OCI-LY7 (cell line): ENCODE measurements around the gene IER5L. TPM values are rescaled to one million over a fixed set of nuclear protein-coding genes. Genes with fewer than 3 reads are reported as not detected.

Experiments used
- BruUV-seq: library from RNA; stranded (reverse); fragments of 400-500 nt; replicated peaks from 2 replicates; lab custom pipeline; 2021; lab: Mats Ljungman, UMichigan
- CTCF ChIA-PET: fragments of 300-600 bp; sonication (Branson Sonifier 250); formaldehyde crosslinking; loops from one replicate; lab custom pipeline; 2022; ENCODE audit warnings: antibody characterized with exemption; ENCODE audit not compliant: unreplicated experiment; lab: Charles Lee
- POLR2A ChIA-PET: fragments of 300-600 bp; sonication (Branson Sonifier 250); formaldehyde crosslinking; loops from one replicate; lab custom pipeline; 2022; ENCODE audit warnings: antibody characterized with exemption; lab: Charles Lee
- DNase-seq: peaks from one replicate; pipeline ENCODE4 v3.0.0-alpha.2; 2015; ENCODE audit warnings: low spot score
- H2AFZ ChIP-seq: fragments of 200-600 bp; sonication (generic), shearing (Covaris generic); 2 replicates; pipeline ENCODE4 v1.6.1; 2014; ENCODE audit warnings: mild to moderate bottlenecking, antibody characterized with exemption, low read length, moderate library complexity
- H3K27ac ChIP-seq: fragments of 200-600 bp; sonication (generic); 2 replicates; pipeline ENCODE4 v1.5.1; 2014; ENCODE audit warnings: mixed run types, low read depth, mild to moderate bottlenecking, moderate library complexity, low read length, inconsistent platforms; ENCODE audit not compliant: poor library complexity, severe bottlenecking
- H3K36me3 ChIP-seq: fragments of 200-600 bp; sonication (generic); 2 replicates; pipeline ENCODE4 v1.6.1; 2014; ENCODE audit warnings: mild to moderate bottlenecking, antibody characterized with exemption, low read length, moderate library complexity, mixed read lengths; ENCODE audit not compliant: insufficient read depth
- H3K4me1 ChIP-seq: fragments of 200-600 bp; sonication (generic); 2 replicates; pipeline ENCODE4 v1.5.1; 2014; ENCODE audit warnings: mild to moderate bottlenecking, low read length; ENCODE audit not compliant: insufficient read depth, poor library complexity, severe bottlenecking
- H3K4me2 ChIP-seq: fragments of 200-600 bp; sonication (generic); 2 replicates; pipeline ENCODE4 v1.6.1; 2014; ENCODE audit warnings: mild to moderate bottlenecking, low read length
- H3K4me3 ChIP-seq: fragments of 200-600 bp; sonication (generic); 2 replicates; pipeline ENCODE4 v1.5.1; 2014; ENCODE audit warnings: mild to moderate bottlenecking, low read depth, low read length; ENCODE audit not compliant: poor library complexity, severe bottlenecking
- H3K79me2 ChIP-seq: fragments of 200-600 bp; sonication (generic); 2 replicates; pipeline ENCODE4 v1.6.1; 2016; ENCODE audit warnings: low read depth, mild to moderate bottlenecking, low read length, moderate library complexity, mixed read lengths; ENCODE audit not compliant: insufficient read depth
- H3K9me2 ChIP-seq: fragments of 200-600 bp; sonication (generic); 2 replicates; pipeline ENCODE4 v1.6.1; 2016; ENCODE audit warnings: mild to moderate bottlenecking, low read length, mixed read lengths; ENCODE audit not compliant: insufficient read depth
- H3K9me3 ChIP-seq: fragments of 200-600 bp; sonication (generic); 2 replicates; pipeline ENCODE4 v1.6.1; 2014; ENCODE audit warnings: mild to moderate bottlenecking, mixed run types, low read length, mixed read lengths
- H4K20me1 ChIP-seq: fragments of 200-600 bp; sonication (generic); 2 replicates; pipeline ENCODE4 v1.6.1; 2014; ENCODE audit warnings: mild to moderate bottlenecking, antibody characterized with exemption, low read length, moderate library complexity, mixed read lengths; ENCODE audit not compliant: insufficient read depth
- EZH2phosphoT487 ChIP-seq: fragments of 200-600 bp; sonication (generic); IDR thresholded peaks from 2 replicates; pipeline ENCODE4 v1.6.1; 2018; ENCODE audit warnings: low read depth, borderline replicate concordance, mild to moderate bottlenecking, mixed run types, antibody characterized with exemption, low read length, moderate library complexity, mixed read lengths
- intact Hi-C: fragments of 100-400 bp; cut with micrococcal nuclease; formaldehyde crosslinking; loops from one replicate; pipeline ENCODE4 v1.10.0; 2022; ENCODE audit not compliant: unreplicated experiment
- total RNA-seq, 2 experiments: library from RNA; depleted of rRNA in 1 of 2; stranded (reverse); fragments of >200 nt in 1 of 2; shearing (Covaris generic) in 1 of 2; gene quantifications; 2 replicates each; pipeline ENCODE4 v1.2.3, GENCODE V29; 2014 to 2022
- TF ChIP-seq, protein P1 (sequence below): fragments of 200-600 bp; sonication (generic); conservative IDR thresholded peaks from 2 replicates; pipeline ENCODE4 v1.5.1; 2014; ENCODE audit warnings: mild to moderate bottlenecking, antibody characterized with exemption, low read length, moderate library complexity, mixed read lengths

The IER5L gene
- total RNA-seq, 2 experiments from 2014 or later = 2.8 to 21.2 TPM

- Histone ChIP-seq H3K79me2 (no peaks in the 10 kb centered on the region; the same call in 1 of the 2 replicates), H3K9me2 (no peaks in the 10 kb centered on the region), H3K36me3 (peaks cover 34% of the 10 kb centered on the region), H4K20me1 (no peaks in the 10 kb centered on the region), H3K4me3 (peak overlapping the region; percentile 61), H3K4me1 (peaks cover 66% of the 10 kb centered on the region), H2AFZ (no peak overlapping the region), H3K27ac (peak overlapping the region; percentile 91), H3K9me3 (no peaks in the 10 kb centered on the region), H3K4me2 (peak overlapping the region; percentile 98)
- POLR2A ChIA-PET = interaction anchor here (0.6 to 1.3 kb wide), 7 partner anchors 12 to 112 kb away, joined by 3 to 6 read pairs (median 3); partner anchors contain the start of gene IER5L
- CTCF ChIA-PET = interaction anchor here (0.5 to 1.9 kb wide), 9 partner anchors 11 to 1983 kb away, joined by 3 to 7 read pairs (median 3); no protein-coding TSS in a partner anchor
- TF ChIP-seq, protein P1, sequence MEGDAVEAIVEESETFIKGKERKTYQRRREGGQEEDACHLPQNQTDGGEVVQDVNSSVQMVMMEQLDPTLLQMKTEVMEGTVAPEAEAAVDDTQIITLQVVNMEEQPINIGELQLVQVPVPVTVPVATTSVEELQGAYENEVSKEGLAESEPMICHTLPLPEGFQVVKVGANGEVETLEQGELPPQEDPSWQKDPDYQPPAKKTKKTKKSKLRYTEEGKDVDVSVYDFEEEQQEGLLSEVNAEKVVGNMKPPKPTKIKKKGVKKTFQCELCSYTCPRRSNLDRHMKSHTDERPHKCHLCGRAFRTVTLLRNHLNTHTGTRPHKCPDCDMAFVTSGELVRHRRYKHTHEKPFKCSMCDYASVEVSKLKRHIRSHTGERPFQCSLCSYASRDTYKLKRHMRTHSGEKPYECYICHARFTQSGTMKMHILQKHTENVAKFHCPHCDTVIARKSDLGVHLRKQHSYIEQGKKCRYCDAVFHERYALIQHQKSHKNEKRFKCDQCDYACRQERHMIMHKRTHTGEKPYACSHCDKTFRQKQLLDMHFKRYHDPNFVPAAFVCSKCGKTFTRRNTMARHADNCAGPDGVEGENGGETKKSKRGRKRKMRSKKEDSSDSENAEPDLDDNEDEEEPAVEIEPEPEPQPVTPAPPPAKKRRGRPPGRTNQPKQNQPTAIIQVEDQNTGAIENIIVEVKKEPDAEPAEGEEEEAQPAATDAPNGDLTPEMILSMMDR = no peak
- no peak for TF ChIP-seq EZH2phosphoT487
- DNase-seq = peak; percentile 44
- intact Hi-C loops = loop anchor here (2.0 to 5.0 kb wide), 2 partner anchors 130 to 270 kb away; no protein-coding TSS in a partner anchor
- no TSS peak for BruUV-seq
Measured at GRCh38 chr9:129142138-129142935, 35.7 kb downstream of the IER5L start.

DNA sequence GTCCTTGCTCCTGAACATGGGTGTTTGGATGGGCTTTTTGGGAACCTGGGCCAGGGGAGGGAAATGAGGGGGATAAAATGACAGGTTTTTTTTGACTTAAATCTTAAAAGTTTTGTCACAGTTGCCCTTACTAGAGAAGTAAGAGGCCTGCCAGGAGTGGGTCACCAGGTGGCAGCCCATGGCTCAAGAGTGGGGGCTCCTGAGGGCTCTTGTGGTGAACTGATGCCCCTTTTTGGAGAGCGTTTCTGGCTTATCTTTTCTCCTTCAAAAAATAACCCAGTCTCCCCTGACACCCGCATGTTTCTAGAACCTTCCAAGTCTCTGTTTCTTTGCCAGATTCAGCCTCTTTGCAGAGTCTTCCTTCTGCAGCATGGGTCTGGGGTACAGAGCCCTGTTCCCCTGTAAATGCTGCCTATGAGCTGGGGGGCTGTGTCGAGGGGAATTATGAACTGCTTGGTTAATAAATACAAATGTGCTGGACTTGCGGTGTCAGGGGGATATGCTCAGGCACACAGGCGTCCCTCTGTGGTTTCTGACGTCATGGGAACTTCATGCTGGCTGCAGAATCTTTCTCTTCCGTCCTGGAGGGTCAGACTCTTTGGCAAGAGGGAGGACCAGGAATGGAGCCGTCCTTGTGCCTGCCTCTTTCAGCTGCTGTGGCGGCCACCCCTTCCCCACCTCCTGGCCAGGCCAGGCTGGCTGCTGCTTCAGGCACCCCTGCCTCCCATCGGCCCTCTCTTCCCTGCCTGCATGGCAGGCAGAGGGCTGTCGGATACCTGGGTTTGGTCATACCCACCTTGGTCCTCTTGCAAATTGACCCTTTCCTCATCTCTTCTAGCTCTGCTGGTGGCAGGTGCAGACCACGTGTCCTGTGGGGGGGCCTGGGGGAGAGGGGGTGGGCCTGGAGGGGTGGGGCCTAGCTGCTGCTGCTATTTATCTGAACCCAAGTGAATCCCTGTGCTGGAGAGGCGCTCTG, 36.7 kb downstream of the IER5L start:
- Histone ChIP-seq H3K9me3 (no peaks in the 10 kb centered on the region), H4K20me1 (no peaks in the 10 kb centered on the region), H3K27ac (peak overlapping the region; percentile 91), H3K36me3 (peaks cover 43% of the 10 kb centered on the region), H3K4me3 (peak overlapping the region; percentile 64), H3K9me2 (no peaks in the 10 kb centered on the region), H3K4me2 (peak overlapping the region; percentile 98), H3K79me2 (no peaks in the 10 kb centered on the region; the same call in 1 of the 2 replicates), H2AFZ (no peak overlapping the region), H3K4me1 (peaks cover 56% of the 10 kb centered on the region)
- BruUV-seq = no TSS peak
- ChIA-PET POLR2A (interaction anchor here (0.5 to 1.3 kb wide), 8 partner anchors 7 to 622 kb away, joined by 3 to 6 read pairs (median 4); no protein-coding TSS in a partner anchor), CTCF (interaction anchor here (0.5 to 1.6 kb wide), 6 partner anchors 10 to 1984 kb away, joined by 3 to 9 read pairs (median 6); no protein-coding TSS in a partner anchor)
- peak; percentile 83 for DNase-seq
- intact Hi-C loops = loop anchor here (2.0 to 5.0 kb wide), 2 partner anchors 131 to 271 kb away; no protein-coding TSS in a partner anchor
- TF ChIP-seq, protein P1 = 0 out of 2 replicates have a peak, but pooled peaks have one; percentile 15
- TF ChIP-seq EZH2phosphoT487 = no peak
